ENCODE results near the gene C1orf35.

Gene C1orf35

GRCh38 chr1:228105996-228106799, 3.1 kb upstream of the C1orf35 start:
- DNase-seq (ENCODE audit: low read depth): no peak
- TF ChIP-seq CTCF (IDR thresholded peaks at IDR 0.05; ENCODE audit: control insufficient read depth, insufficient read depth, low read depth, low read length, missing control alignments): no peak
- no peak overlapping the region for H3K4me3 ChIP-seq (ENCODE audit: control insufficient read depth, low read depth, low read length)

GRCh38 chr1:228105270-228105995, 2.3 kb upstream of the C1orf35 start:
- no peak for TF ChIP-seq CTCF (IDR thresholded peaks at IDR 0.05; ENCODE audit: control insufficient read depth, insufficient read depth, low read depth, low read length, missing control alignments)
- no peak for DNase-seq (ENCODE audit: low read depth)
- H3K4me3 ChIP-seq (ENCODE audit: control insufficient read depth, low read depth, low read length): no peak overlapping the region

- DNase-seq (ENCODE audit: low read depth): no peak
- H3K4me3 ChIP-seq (ENCODE audit: control insufficient read depth, low read depth, low read length): no peak overlapping the region
- no peak for TF ChIP-seq CTCF (IDR thresholded peaks at IDR 0.05; ENCODE audit: control insufficient read depth, insufficient read depth, low read depth, low read length, missing control alignments)
Observed at GRCh38 chr1:228104526-228105269, 1.6 kb upstream of the C1orf35 start.

GRCh38 chr1:228101994-228102790, 933 bp downstream of the C1orf35 start:
- no peak for DNase-seq (ENCODE audit: low read depth)
- TF ChIP-seq CTCF (IDR thresholded peaks at IDR 0.05; ENCODE audit: control insufficient read depth, insufficient read depth, low read depth, low read length, missing control alignments): peak; percentile 36
- H3K4me3 ChIP-seq (ENCODE audit: control insufficient read depth, low read depth, low read length): peak overlapping the region; percentile 91

GRCh38 chr1:228101614-228101993, 1.5 kb downstream of the C1orf35 start:
- TF ChIP-seq CTCF (IDR thresholded peaks at IDR 0.05; ENCODE audit: control insufficient read depth, insufficient read depth, low read depth, low read length, missing control alignments): no peak
- DNase-seq (ENCODE audit: low read depth): no peak
- H3K4me3 ChIP-seq (ENCODE audit: control insufficient read depth, low read depth, low read length): peak overlapping the region; percentile 91
